ENCODE data around the gene LEKR1.

DNA sequence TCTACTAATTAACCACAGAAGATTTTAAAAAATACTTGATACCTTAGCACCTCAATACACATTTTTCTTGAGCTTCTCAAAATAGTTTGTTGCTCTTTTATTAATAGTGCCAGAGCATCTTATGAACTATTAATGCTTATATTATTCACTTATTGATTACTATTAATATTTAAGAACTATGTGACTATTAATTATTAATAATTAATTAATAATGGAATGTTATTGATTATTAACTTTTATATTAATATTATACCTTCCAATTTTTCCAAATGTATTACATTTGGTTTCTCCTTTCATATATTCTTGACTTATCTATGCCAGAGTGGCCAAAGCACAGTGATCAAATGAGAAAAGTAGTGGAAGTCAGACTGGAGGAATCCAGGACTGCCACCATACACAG is 195.5 kb downstream of the LEKR1 start:
- no peak for TF ChIP-seq POLR2A (IDR thresholded peaks at IDR 0.05; ENCODE audit: low read length)
- TF ChIP-seq GATA1 (IDR thresholded peaks at IDR 0.05; ENCODE audit: low read depth, low read length): no peak

All from erythroblast (primary cell).